Measurements from ENCODE around the gene PNMA1.

The PNMA1 gene

GRCh38 chr14:73700325-73700724 is 13.9 kb downstream of the PNMA1 start:
- Histone ChIP-seq H3K27me3 (ENCODE audit: insufficient read depth, low read depth) (no peaks in the 10 kb centered on the region), H2AFZ (ENCODE audit: low read depth) (no peak overlapping the region), H3K4me2 (no peak overlapping the region), H4K20me1 (ENCODE audit: insufficient read depth) (no peaks in the 10 kb centered on the region), H3K4me1 (ENCODE audit: low read depth, poor library complexity, severe bottlenecking) (peaks cover 11% of the 10 kb centered on the region), H3K27ac (no peak overlapping the region), H3K9ac (no peak overlapping the region), H3K4me3 (IDR thresholded peaks at IDR 0.05; ENCODE audit: insufficient read depth, low read depth, low read length) (no peak overlapping the region), H3K79me2 (ENCODE audit: insufficient read depth, low read depth) (no peaks in the 10 kb centered on the region), H3K36me3 (ENCODE audit: insufficient read depth) (no peaks in the 10 kb centered on the region)
- no peak for TF ChIP-seq CTCF (conservative IDR thresholded peaks at IDR 0.05; ENCODE audit: low read depth, low read length)

- Histone ChIP-seq H3K4me2 (no peak overlapping the region), H2AFZ (ENCODE audit: low read depth) (no peak overlapping the region), H3K79me2 (ENCODE audit: insufficient read depth, low read depth) (no peaks in the 10 kb centered on the region), H3K4me1 (ENCODE audit: low read depth, poor library complexity, severe bottlenecking) (peaks cover 11% of the 10 kb centered on the region), H3K36me3 (ENCODE audit: insufficient read depth) (no peaks in the 10 kb centered on the region), H3K4me3 (IDR thresholded peaks at IDR 0.05; ENCODE audit: insufficient read depth, low read depth, low read length) (no peak overlapping the region), H3K27ac (no peak overlapping the region), H4K20me1 (ENCODE audit: insufficient read depth) (no peaks in the 10 kb centered on the region), H3K27me3 (ENCODE audit: insufficient read depth, low read depth) (no peaks in the 10 kb centered on the region), H3K9ac (no peak overlapping the region)
- TF ChIP-seq CTCF (conservative IDR thresholded peaks at IDR 0.05; ENCODE audit: low read depth, low read length): no peak
Observed at GRCh38 chr14:73696466-73697400, 17.5 kb downstream of the PNMA1 start.

GRCh38 chr14:73695997-73696396 is 18.2 kb downstream of the PNMA1 start:
- no peaks in the 10 kb centered on the region for H4K20me1 ChIP-seq (ENCODE audit: insufficient read depth)
- H3K4me2 ChIP-seq: no peak overlapping the region
- no peak for TF ChIP-seq CTCF (conservative IDR thresholded peaks at IDR 0.05; ENCODE audit: low read depth, low read length)
- no peak overlapping the region for H3K4me3 ChIP-seq (IDR thresholded peaks at IDR 0.05; ENCODE audit: insufficient read depth, low read depth, low read length)
- H3K79me2 ChIP-seq (ENCODE audit: insufficient read depth, low read depth): no peaks in the 10 kb centered on the region
- H2AFZ ChIP-seq (ENCODE audit: low read depth): no peak overlapping the region
- no peaks in the 10 kb centered on the region for H3K27me3 ChIP-seq (ENCODE audit: insufficient read depth, low read depth)
- no peak overlapping the region for H3K27ac ChIP-seq
- no peak overlapping the region for H3K9ac ChIP-seq
- no peaks in the 10 kb centered on the region for H3K36me3 ChIP-seq (ENCODE audit: insufficient read depth)
- peaks cover 11% of the 10 kb centered on the region for H3K4me1 ChIP-seq (ENCODE audit: low read depth, poor library complexity, severe bottlenecking)

GRCh38 chr14:73695082-73695481 is 19.1 kb downstream of the PNMA1 start:
- no peaks in the 10 kb centered on the region for H4K20me1 ChIP-seq (ENCODE audit: insufficient read depth)
- H3K27ac ChIP-seq: no peak overlapping the region
- no peak overlapping the region for H3K4me2 ChIP-seq
- H3K9ac ChIP-seq: no peak overlapping the region
- no peak overlapping the region for H3K4me3 ChIP-seq (IDR thresholded peaks at IDR 0.05; ENCODE audit: insufficient read depth, low read depth, low read length)
- peaks cover 11% of the 10 kb centered on the region for H3K4me1 ChIP-seq (ENCODE audit: low read depth, poor library complexity, severe bottlenecking)
- H2AFZ ChIP-seq (ENCODE audit: low read depth): no peak overlapping the region
- no peak for TF ChIP-seq CTCF (conservative IDR thresholded peaks at IDR 0.05; ENCODE audit: low read depth, low read length)
- no peaks in the 10 kb centered on the region for H3K36me3 ChIP-seq (ENCODE audit: insufficient read depth)
- H3K79me2 ChIP-seq (ENCODE audit: insufficient read depth, low read depth): no peaks in the 10 kb centered on the region
- H3K27me3 ChIP-seq (ENCODE audit: insufficient read depth, low read depth): no peaks in the 10 kb centered on the region

Measured in KMS-11 (cell line).